Endodermal cell (in vitro differentiated cells): ENCODE data around the gene PYROXD2. TPM values are rescaled to one million over a fixed set of nuclear protein-coding genes. Genes with fewer than 3 reads are reported as not detected.

ENCODE experiments used
- DNase-seq: peaks from one replicate; pipeline ENCODE4 v3.0.0-alpha.2; 2017
- H3K27ac ChIP-seq: 2 replicates; pipeline ENCODE4 v1.5.1; 2013; ENCODE audit warnings: mild to moderate bottlenecking, low read depth, low read length, moderate library complexity
- H3K27me3 ChIP-seq: 2 replicates; pipeline ENCODE4 v1.6.1; 2013; ENCODE audit warnings: mild to moderate bottlenecking, low read length, moderate library complexity; ENCODE audit not compliant: insufficient read depth, control insufficient read depth, poor library complexity, severe bottlenecking
- H3K36me3 ChIP-seq: 2 replicates; pipeline ENCODE4 v1.7.0; 2013; ENCODE audit warnings: mild to moderate bottlenecking, low read length, moderate library complexity; ENCODE audit not compliant: control insufficient read depth, insufficient read depth
- H3K4me1 ChIP-seq: one replicate; pipeline ENCODE4 v1.7.0; 2013; ENCODE audit warnings: low read length; ENCODE audit not compliant: control insufficient read depth, insufficient read depth
- H3K4me3 ChIP-seq: 2 replicates; pipeline ENCODE4 v1.5.1; 2013; ENCODE audit warnings: mild to moderate bottlenecking, low read length, moderate library complexity
- H3K9ac ChIP-seq: 2 replicates; pipeline ENCODE4 v1.6.1; 2013; ENCODE audit warnings: mild to moderate bottlenecking, low read length, moderate library complexity; ENCODE audit not compliant: poor library complexity, severe bottlenecking; ENCODE audit errors: extremely low read depth
- H3K9me3 ChIP-seq: 2 replicates; pipeline ENCODE4 v1.6.1; 2013; ENCODE audit warnings: mild to moderate bottlenecking, low read length, moderate library complexity; ENCODE audit not compliant: control insufficient read depth
- H3K27ac Mint-ChIP-seq: 2 replicates; pipeline ENCODE4 v1.8.0; 2020; ENCODE audit warnings: mixed read lengths
- H3K27me3 Mint-ChIP-seq: 2 replicates; pipeline ENCODE4 v1.8.0; 2021; ENCODE audit warnings: mild to moderate bottlenecking, mixed read lengths; ENCODE audit not compliant: insufficient read depth
- H3K36me3 Mint-ChIP-seq: 2 replicates; pipeline ENCODE4 v1.8.0; 2020; ENCODE audit warnings: low read depth, mixed read lengths
- H3K4me1 Mint-ChIP-seq: 2 replicates; pipeline ENCODE4 v1.8.0; 2020; ENCODE audit warnings: mixed read lengths
- H3K4me3 Mint-ChIP-seq: 2 replicates; pipeline ENCODE4 v1.8.0; 2020; ENCODE audit warnings: mild to moderate bottlenecking, moderate library complexity, mixed read lengths
- H3K9me3 Mint-ChIP-seq: 2 replicates; pipeline ENCODE4 v1.8.0; 2020; ENCODE audit warnings: mild to moderate bottlenecking, mixed read lengths
- CTCF ChIP-seq: fragments of 200-600 bp; sonication (generic); conservative IDR thresholded peaks from 2 replicates; pipeline ENCODE4 v1.5.0; 2021; ENCODE audit warnings: antibody characterized with exemption, mild to moderate bottlenecking
- WGBS, 2 experiments: methylation state at CpG; one replicate each; pipeline versions ENCODE4 v1.1.5 to v1.1.7; 2013; ENCODE audit warnings: missing lambda C conversion rate in 2 of 2, mixed read lengths in 1 of 2; ENCODE audit not compliant: insufficient coverage in 1 of 2, insufficient read length in 1 of 2; 5-methylcytosine and 5-hydroxymethylcytosine counted together
- total RNA-seq, 2 donors: library from RNA; stranded (reverse); fragmentation: NEBNext Ultra II Directional in 1 of 2; extraction: Animal tissue kit (Norgen Biotek cat#: 25700) in 1 of 2; gene quantifications; 2 replicates in 1 of 2; 3 replicates in 1 of 2; pipeline ENCODE4 v1.2.1, GENCODE V29; 2021

PYROXD2 gene
- total RNA-seq, 2 donors from 2014 or later, result 9.2 to 9.5 TPM

- Mint-ChIP-seq H3K36me3 (peaks cover 11% of the 10 kb centered on the region), H3K4me3 (no peak overlapping the region), H3K9me3 (no peaks in the 10 kb centered on the region), H3K27ac (no peak overlapping the region), H3K27me3 (no peaks in the 10 kb centered on the region), H3K4me1 (peaks cover 5% of the 10 kb centered on the region)
- no peak for DNase-seq
- WGBS, 2 experiments, result 94 to 98% methylated on average over 9 to 21 of the region's 21 CpGs
- Histone ChIP-seq H3K4me1 (no peaks in the 10 kb centered on the region), H3K4me3 (no peak overlapping the region), H3K9ac (no peak overlapping the region), H3K27me3 (no peaks in the 10 kb centered on the region), H3K9me3 (no peaks in the 10 kb centered on the region), H3K27ac (no peak overlapping the region), H3K36me3 (no peaks in the 10 kb centered on the region)
- TF ChIP-seq CTCF, result no peak
Observed at GRCh38 chr10:98417973-98418664, 3.1 kb upstream of the PYROXD2 start.

- H3K27me3 ChIP-seq, result no peaks in the 10 kb centered on the region
- no peak for TF ChIP-seq CTCF
- Mint-ChIP-seq H3K4me3 (no peak overlapping the region), H3K9me3 (no peaks in the 10 kb centered on the region), H3K27me3 (no peaks in the 10 kb centered on the region), H3K36me3 (peaks cover 11% of the 10 kb centered on the region), H3K4me1 (peaks cover 5% of the 10 kb centered on the region), H3K27ac (no peak overlapping the region)
- H3K9ac ChIP-seq, result no peak overlapping the region
- no peak overlapping the region for H3K27ac ChIP-seq
- H3K4me3 ChIP-seq, result no peak overlapping the region
- H3K4me1 ChIP-seq, result no peaks in the 10 kb centered on the region
- no peaks in the 10 kb centered on the region for H3K36me3 ChIP-seq
- no peaks in the 10 kb centered on the region for H3K9me3 ChIP-seq
- WGBS, 2 experiments, result 92 to 95% methylated on average over 11 to 19 of the region's 19 CpGs
- peak; percentile 35 for DNase-seq
Observed at GRCh38 chr10:98417481-98417959, 2.5 kb upstream of the PYROXD2 start.

- H3K27ac ChIP-seq, result no peak overlapping the region
- H3K27me3 Mint-ChIP-seq, result no peaks in the 10 kb centered on the region
- no peak for DNase-seq
- H3K27me3 ChIP-seq, result no peaks in the 10 kb centered on the region
- H3K36me3 ChIP-seq, result no peaks in the 10 kb centered on the region
- no peaks in the 10 kb centered on the region for H3K4me1 ChIP-seq
- no peak overlapping the region for H3K9ac ChIP-seq
- H3K9me3 Mint-ChIP-seq, result no peaks in the 10 kb centered on the region
- WGBS, 2 experiments, result 88 to 95% methylated on average over 11 to 18 of the region's 18 CpGs
- H3K4me1 Mint-ChIP-seq, result peaks cover 5% of the 10 kb centered on the region
- no peak overlapping the region for H3K4me3 ChIP-seq
- H3K27ac Mint-ChIP-seq, result no peak overlapping the region
- no peak for TF ChIP-seq CTCF
- peaks cover 11% of the 10 kb centered on the region for H3K36me3 Mint-ChIP-seq
- no peak overlapping the region for H3K4me3 Mint-ChIP-seq
- H3K9me3 ChIP-seq, result no peaks in the 10 kb centered on the region
Observed at GRCh38 chr10:98416606-98417388, 1.8 kb upstream of the PYROXD2 start.
